Activated CD4-positive, alpha-beta memory T cell treated with anti-CD3 and anti-CD28 coated beads, Interleukin-2, amount 10 ng/mL, durations not matched to agents 7 days and 5 days (primary cell): ENCODE data around the gene TCEA3. TPM values are rescaled to one million over a fixed set of nuclear protein-coding genes. Genes with fewer than 3 reads are reported as not detected.
"Not testable (repeated sequence)": the region's sequence is repeated elsewhere in the genome, so short reads cannot be mapped to it uniquely, and the experiment has no call there.

Source experiments
- CTCF ChIA-PET: fragments of 350-600 bp; sonication (Branson Sonifier 250); formaldehyde crosslinking; loops from one replicate; lab custom pipeline; 2021; ENCODE audit warnings: antibody characterized with exemption, inconsistent platforms; lab: Charles Lee
- POLR2A ChIA-PET: fragments of 350-600 bp; sonication (Branson Sonifier 250); formaldehyde crosslinking; loops from one replicate; lab custom pipeline; 2021; ENCODE audit warnings: antibody characterized with exemption; lab: Charles Lee
- DNase-seq: peaks from one replicate; pipeline ENCODE4 v3.0.0-alpha.2; 2020
- H3K27ac Mint-ChIP-seq: one replicate; pipeline ENCODE4 v1.8.0; 2021; ENCODE audit warnings: mild to moderate bottlenecking, mixed read lengths
- H3K27me3 Mint-ChIP-seq: one replicate; pipeline ENCODE4 v1.8.0; 2021; ENCODE audit warnings: mixed read lengths
- H3K36me3 Mint-ChIP-seq: one replicate; pipeline ENCODE4 v1.8.0; 2021; ENCODE audit warnings: low read depth, mixed read lengths
- H3K4me1 Mint-ChIP-seq: one replicate; pipeline ENCODE4 v1.8.0; 2021; ENCODE audit warnings: mixed read lengths
- H3K4me3 Mint-ChIP-seq: one replicate; pipeline ENCODE4 v1.8.0; 2021; ENCODE audit warnings: mild to moderate bottlenecking, mixed read lengths
- H3K9me3 Mint-ChIP-seq: one replicate; pipeline ENCODE4 v1.8.0; 2021; ENCODE audit warnings: mixed read lengths
- total RNA-seq, 2 experiments: library from RNA; stranded (reverse); gene quantifications; one replicate each; pipeline ENCODE4 v1.2.3, GENCODE V29; 2021

The TCEA3 gene
- total RNA-seq, 2 experiments from 2014 or later = 1.2 to 1.7 TPM

DNA sequence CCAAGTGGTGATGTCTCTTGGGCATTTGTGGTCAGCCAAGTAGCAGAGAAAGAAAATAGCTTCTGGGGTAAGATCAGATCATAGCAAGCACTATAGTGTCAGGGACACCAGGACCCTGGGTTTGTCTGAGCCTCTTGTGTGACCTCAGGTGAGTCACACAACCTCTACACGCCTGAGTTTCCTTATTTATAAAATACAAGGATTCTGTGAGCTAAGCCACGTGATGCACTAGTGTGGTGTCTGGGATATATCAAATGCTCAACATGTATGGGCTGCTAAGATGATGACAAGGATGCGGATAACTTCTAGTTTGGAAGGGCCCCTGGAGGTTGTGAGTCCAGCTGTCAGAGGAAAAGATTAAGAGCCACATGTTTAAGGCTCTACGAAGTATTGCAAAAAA, 30.4 kb downstream of the TCEA3 start:
- H3K4me1 Mint-ChIP-seq = peaks cover 14% of the 10 kb centered on the region
- no peak overlapping the region for H3K27ac Mint-ChIP-seq
- H3K4me3 Mint-ChIP-seq = no peak overlapping the region
- H3K9me3 Mint-ChIP-seq = peaks cover 2% of the 10 kb centered on the region
- H3K36me3 Mint-ChIP-seq = no peaks in the 10 kb centered on the region
- no peak for DNase-seq
- H3K27me3 Mint-ChIP-seq = no peaks in the 10 kb centered on the region
- ChIA-PET CTCF (interaction anchor here (0.6 to 1.1 kb wide), 2 partner anchors 10 to 357 kb away, joined by 4 read pairs; no protein-coding TSS in a partner anchor), POLR2A (interaction anchor here (1.0 kb wide), 1 partner anchor 10 kb away, joined by 3 read pairs; no protein-coding TSS in a partner anchor)

DNA sequence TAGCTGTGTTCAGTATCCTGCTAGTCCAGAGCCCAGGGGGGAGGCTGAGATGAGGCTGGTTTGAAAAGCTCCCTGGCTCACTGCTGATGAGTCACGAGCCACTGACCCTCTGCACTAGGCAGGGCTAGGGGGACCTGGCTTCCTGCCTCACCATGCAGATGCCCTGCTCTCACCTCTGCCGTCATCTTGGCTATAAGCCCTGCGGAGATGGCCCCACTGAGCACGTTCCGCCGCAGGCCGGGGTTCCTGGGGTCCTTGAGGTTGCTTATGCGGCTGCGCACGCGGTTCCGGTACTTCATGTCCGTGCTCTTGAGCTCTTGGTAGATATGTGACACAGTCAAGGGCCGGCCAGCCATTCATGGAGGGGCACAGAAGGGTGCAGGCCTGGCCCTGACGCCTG, 30.8 kb downstream of the TCEA3 start:
- no peaks in the 10 kb centered on the region for H3K27me3 Mint-ChIP-seq
- ChIA-PET CTCF (interaction anchor here (0.6 to 1.1 kb wide), 2 partner anchors 10 to 356 kb away, joined by 4 read pairs; no protein-coding TSS in a partner anchor), POLR2A (interaction anchor here (1.0 kb wide), 1 partner anchor 11 kb away, joined by 3 read pairs; no protein-coding TSS in a partner anchor)
- no peaks in the 10 kb centered on the region for H3K36me3 Mint-ChIP-seq
- no peak overlapping the region for H3K27ac Mint-ChIP-seq
- no peak overlapping the region for H3K4me3 Mint-ChIP-seq
- peaks cover 2% of the 10 kb centered on the region for H3K9me3 Mint-ChIP-seq
- H3K4me1 Mint-ChIP-seq = peaks cover 14% of the 10 kb centered on the region
- DNase-seq = no peak

DNA sequence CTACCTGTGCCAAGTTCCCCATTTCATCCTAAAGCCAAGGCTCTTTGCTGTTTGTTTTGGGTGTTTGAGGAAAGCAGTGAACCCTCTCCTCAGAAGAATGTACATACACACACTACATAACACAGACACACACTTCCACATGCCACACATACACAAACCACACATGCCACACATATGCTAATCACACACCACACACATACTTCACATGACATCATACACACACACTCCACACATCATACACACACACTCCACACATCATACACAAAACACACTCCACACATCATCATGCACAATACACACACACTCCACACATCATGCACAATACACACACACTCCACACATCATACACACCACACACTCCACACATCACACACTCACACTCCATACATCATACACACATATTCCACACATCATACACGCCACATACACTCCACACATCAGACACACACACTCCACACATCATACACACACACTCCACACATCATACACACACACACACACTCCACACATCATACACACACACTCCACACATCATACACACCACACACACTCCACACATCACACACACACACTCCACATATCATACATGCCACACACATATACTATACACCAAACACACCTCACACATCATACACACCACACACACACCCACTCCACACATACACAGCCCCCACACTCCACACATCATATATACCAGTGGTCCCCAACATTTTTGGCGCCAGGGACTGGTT, 32.3 kb downstream of the TCEA3 start:
- H3K4me3 Mint-ChIP-seq = no peak overlapping the region
- no peaks in the 10 kb centered on the region for H3K27me3 Mint-ChIP-seq
- ChIA-PET POLR2A (no interaction called here), CTCF (no interaction called here)
- peaks cover 2% of the 10 kb centered on the region for H3K9me3 Mint-ChIP-seq
- DNase-seq = no peak
- H3K27ac Mint-ChIP-seq = no peak overlapping the region
- no peaks in the 10 kb centered on the region for H3K36me3 Mint-ChIP-seq
- peaks cover 14% of the 10 kb centered on the region for H3K4me1 Mint-ChIP-seq

DNA sequence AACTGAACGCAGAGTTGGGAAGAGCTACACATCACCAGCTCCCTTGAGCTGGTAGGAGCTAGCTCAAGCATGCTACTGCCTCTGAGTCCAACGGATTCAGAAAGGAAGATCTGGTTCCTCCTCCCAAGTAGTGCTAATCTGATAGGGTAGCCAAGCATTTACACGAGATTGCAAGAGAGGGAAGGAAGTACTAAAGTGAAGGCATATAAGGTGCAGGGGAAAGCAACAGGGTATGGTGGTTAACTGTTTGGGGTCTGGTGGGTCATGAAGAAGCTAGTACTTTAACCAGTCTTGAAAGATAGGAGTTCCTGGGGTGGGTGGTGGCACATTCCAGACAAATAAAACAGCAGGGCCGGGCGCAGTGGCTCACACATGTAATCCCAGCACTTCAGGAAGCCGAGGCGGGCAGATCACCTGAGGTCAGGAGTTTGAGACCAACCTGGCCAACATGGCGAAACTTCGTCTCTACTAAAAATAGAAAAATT, 34.7 kb downstream of the TCEA3 start:
- no peak overlapping the region for H3K27ac Mint-ChIP-seq
- H3K9me3 Mint-ChIP-seq = no peaks in the 10 kb centered on the region
- CTCF ChIA-PET = interaction anchor here (1.1 kb wide), 1 partner anchor 14 kb away, joined by 3 read pairs; no protein-coding TSS in a partner anchor
- no peak overlapping the region for H3K4me3 Mint-ChIP-seq
- POLR2A ChIA-PET = interaction anchor here (0.6 to 1.0 kb wide), 3 partner anchors 18 to 107 kb away, joined by 3 read pairs; no protein-coding TSS in a partner anchor
- DNase-seq = no peak
- no peaks in the 10 kb centered on the region for H3K27me3 Mint-ChIP-seq
- H3K36me3 Mint-ChIP-seq = no peaks in the 10 kb centered on the region
- H3K4me1 Mint-ChIP-seq = peaks cover 5% of the 10 kb centered on the region

DNA sequence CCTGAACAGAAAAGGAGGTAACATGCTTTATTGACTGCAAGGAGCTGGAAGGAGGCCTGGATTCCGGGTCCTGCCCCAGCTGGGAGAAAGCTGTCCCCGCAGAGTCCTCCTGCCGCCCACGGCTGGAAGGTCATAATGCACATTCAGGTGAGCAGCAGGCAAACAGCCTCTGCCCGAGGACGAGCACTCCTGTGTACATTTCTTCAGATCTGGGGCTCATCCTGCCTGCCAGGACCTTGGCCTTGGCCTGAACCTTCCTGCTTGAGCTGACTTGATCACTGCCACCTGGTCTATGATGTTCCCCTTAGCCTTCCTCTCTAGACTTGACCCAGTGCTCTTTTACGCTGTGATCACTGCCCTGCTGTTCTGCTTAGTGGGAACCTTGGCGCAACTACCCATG, 37.1 kb downstream of the TCEA3 start:
- POLR2A ChIA-PET = interaction anchor here (0.6 kb wide), 1 partner anchor 43 kb away, joined by 3 read pairs; the partner anchor contains the start of gene HNRNPR
- DNase-seq = no peak
- H3K36me3 Mint-ChIP-seq = no peaks in the 10 kb centered on the region
- CTCF ChIA-PET = interaction anchor here (0.9 kb wide), 1 partner anchor 42 kb away, joined by 3 read pairs; no protein-coding TSS in a partner anchor
- no peak overlapping the region for H3K4me3 Mint-ChIP-seq
- no peaks in the 10 kb centered on the region for H3K9me3 Mint-ChIP-seq
- no peaks in the 10 kb centered on the region for H3K27me3 Mint-ChIP-seq
- H3K27ac Mint-ChIP-seq = no peak overlapping the region
- no peaks in the 10 kb centered on the region for H3K4me1 Mint-ChIP-seq

DNA sequence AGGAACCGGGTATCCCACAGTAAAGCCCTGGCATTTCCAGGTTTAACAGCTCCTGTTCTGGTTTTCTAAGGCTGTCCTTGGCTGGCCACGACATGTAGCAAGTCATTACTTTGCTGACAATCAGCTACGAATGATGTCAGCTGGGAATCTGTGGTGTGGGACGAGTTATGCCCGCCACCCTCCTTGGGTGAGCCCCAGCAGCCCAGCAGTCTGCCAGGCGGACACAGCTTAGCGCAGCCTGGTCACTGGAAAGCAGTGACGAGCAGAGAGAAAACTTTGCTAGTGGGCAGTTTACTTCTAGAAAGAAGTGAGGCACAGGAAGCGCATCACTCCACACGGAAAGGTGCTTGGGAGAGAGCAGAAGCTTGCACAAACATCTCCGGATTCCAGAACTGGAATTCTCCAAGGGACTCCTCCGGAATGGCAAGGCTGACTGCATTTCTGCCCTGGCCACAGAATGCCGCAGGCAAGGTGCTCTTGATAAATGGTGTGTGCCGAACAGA, 39.4 kb downstream of the TCEA3 start:
- H3K36me3 Mint-ChIP-seq = no peaks in the 10 kb centered on the region
- DNase-seq = no peak
- no peak overlapping the region for H3K27ac Mint-ChIP-seq
- H3K4me3 Mint-ChIP-seq = no peak overlapping the region
- ChIA-PET CTCF (interaction anchor here (0.7 to 1.0 kb wide), 2 partner anchors 19 to 41 kb away, joined by 3 read pairs; no protein-coding TSS in a partner anchor), POLR2A (no interaction called here)
- peaks cover 5% of the 10 kb centered on the region for H3K27me3 Mint-ChIP-seq
- no peaks in the 10 kb centered on the region for H3K9me3 Mint-ChIP-seq
- no peaks in the 10 kb centered on the region for H3K4me1 Mint-ChIP-seq

DNA sequence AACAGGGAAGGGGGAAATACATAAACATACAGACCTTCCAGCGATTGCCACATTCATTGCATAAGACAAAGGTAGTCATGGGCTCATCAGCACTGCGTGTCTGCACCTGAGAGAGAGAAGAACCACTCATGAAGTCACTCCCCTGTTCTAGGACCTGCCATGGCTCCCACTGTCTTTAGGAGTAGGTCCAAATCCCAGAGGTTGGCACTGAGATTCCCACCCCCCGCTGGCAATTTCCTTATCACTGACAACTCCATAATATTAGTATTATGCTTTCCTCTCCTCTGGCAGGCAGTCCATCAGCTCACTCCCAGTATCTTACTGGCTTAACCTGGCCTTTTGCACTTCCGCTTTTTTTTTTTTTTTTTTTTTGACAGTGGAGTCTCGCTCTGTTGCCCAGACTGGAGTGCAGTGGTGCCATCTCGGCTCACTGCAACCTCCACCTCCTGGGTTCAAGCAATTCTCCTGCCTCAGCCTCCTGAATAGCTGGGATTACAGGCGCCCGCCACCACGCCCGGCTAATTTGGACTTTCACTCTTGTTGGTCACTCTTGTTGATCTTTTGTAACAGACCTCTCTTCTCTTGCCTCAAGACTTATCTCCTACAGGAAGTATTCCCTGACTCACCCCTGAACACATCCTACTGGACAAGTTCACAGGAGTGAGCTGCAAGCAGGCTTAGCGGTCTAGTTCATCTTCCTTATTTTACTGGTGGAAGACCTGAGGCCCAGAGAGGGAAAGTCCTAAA, 40.1 kb downstream of the TCEA3 start:
- Mint-ChIP-seq H3K4me1 (no peaks in the 10 kb centered on the region), H3K4me3 (no peak overlapping the region), H3K27me3 (peaks cover 5% of the 10 kb centered on the region), H3K27ac (no peak overlapping the region), H3K36me3 (no peaks in the 10 kb centered on the region), H3K9me3 (no peaks in the 10 kb centered on the region)
- DNase-seq = no peak
- ChIA-PET CTCF (interaction anchor here (0.7 to 1.0 kb wide), 2 partner anchors 19 to 40 kb away, joined by 3 read pairs; no protein-coding TSS in a partner anchor), POLR2A (no interaction called here)

GRCh38 chr1:23383577-23384311, 40.8 kb downstream of the TCEA3 start:
- Mint-ChIP-seq H3K36me3 (no peaks in the 10 kb centered on the region), H3K4me3 (no peak overlapping the region), H3K27ac (no peak overlapping the region), H3K27me3 (peaks cover 5% of the 10 kb centered on the region), H3K9me3 (no peaks in the 10 kb centered on the region), H3K4me1 (no peaks in the 10 kb centered on the region)
- POLR2A ChIA-PET = no interaction called here
- CTCF ChIA-PET = no interaction called here
- DNase-seq = no peak

GRCh38 chr1:23381233-23381885, 43.2 kb downstream of the TCEA3 start:
- no peaks in the 10 kb centered on the region for H3K4me1 Mint-ChIP-seq
- no peaks in the 10 kb centered on the region for H3K36me3 Mint-ChIP-seq
- no peak overlapping the region for H3K4me3 Mint-ChIP-seq
- POLR2A ChIA-PET = interaction anchor here (1.0 kb wide), 1 partner anchor 37 kb away, joined by 3 read pairs; the partner anchor contains the start of gene HNRNPR
- no peak overlapping the region for H3K27ac Mint-ChIP-seq
- no peak for DNase-seq
- CTCF ChIA-PET = no interaction called here
- H3K27me3 Mint-ChIP-seq = peaks cover 5% of the 10 kb centered on the region
- no peaks in the 10 kb centered on the region for H3K9me3 Mint-ChIP-seq

DNA sequence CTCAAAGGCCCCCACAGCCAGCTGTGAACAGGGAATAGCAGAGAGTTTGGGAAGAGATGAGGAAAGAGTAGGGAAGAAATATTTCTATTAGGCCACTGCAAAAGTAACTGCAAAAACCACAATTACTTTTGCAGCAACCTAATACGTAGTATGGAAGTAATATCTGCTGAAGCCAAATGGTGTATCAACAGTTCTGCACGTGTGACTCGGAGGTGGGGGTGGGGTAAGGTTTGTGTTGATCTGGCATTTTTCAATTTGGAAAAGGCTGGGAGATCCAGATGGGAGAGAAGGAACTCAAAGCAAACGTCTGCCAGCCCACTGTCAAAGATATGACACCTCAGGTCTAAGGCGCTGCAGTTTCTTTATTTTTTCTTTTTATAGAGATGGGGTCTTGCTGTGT, 43.8 kb downstream of the TCEA3 start:
- H3K27ac Mint-ChIP-seq = no peak overlapping the region
- peaks cover 5% of the 10 kb centered on the region for H3K27me3 Mint-ChIP-seq
- no peak for DNase-seq
- no peak overlapping the region for H3K4me3 Mint-ChIP-seq
- H3K9me3 Mint-ChIP-seq = no peaks in the 10 kb centered on the region
- no peaks in the 10 kb centered on the region for H3K4me1 Mint-ChIP-seq
- no peaks in the 10 kb centered on the region for H3K36me3 Mint-ChIP-seq
- CTCF ChIA-PET = no interaction called here
- POLR2A ChIA-PET = no interaction called here

DNA sequence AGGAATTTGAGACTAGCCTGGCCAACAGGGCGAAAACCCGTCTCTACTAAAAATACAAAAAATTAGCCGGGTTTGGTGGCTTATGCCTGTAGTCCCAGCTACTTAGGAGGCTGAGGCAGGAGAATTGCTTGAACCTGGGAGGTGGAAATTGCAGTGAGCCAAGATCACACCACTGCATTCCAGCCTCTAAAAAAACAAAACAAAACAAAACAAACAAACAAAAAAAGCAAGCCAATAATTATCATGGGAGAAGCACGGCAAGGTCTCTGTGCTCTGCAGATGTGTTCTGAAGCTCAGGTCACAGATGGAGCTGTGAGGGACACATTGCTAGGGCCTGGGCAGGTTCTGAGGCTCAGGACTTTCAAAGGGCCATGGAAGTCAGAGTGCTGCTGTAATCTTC, 44.3 kb downstream of the TCEA3 start:
- H3K9me3 Mint-ChIP-seq, H3K36me3 Mint-ChIP-seq, H3K27ac Mint-ChIP-seq, H3K4me1 Mint-ChIP-seq, DNase-seq, H3K4me3 Mint-ChIP-seq, POLR2A ChIA-PET, CTCF ChIA-PET, H3K27me3 Mint-ChIP-seq: not testable (repeated sequence)
